Mesenchymal stem cell (in vitro differentiated cells and primary cell): ENCODE results near the gene RFX3.

ENCODE experiments used
- DNase-seq: peaks from one replicate; pipeline ENCODE4 v3.0.0-alpha.2; 2013
- H2AFZ ChIP-seq: one replicate; pipeline ENCODE4 v1.6.1; 2013; ENCODE audit warnings: low read depth, mild to moderate bottlenecking, control low read depth, inconsistent platforms, low read length, moderate library complexity
- H2AK5ac ChIP-seq: 2 replicates; pipeline ENCODE4 v1.6.1; 2013; ENCODE audit warnings: low read length, moderate library complexity, mild to moderate bottlenecking, inconsistent platforms; ENCODE audit not compliant: severe bottlenecking
- H2BK120ac ChIP-seq: one replicate; pipeline ENCODE4 v1.6.1; 2013; ENCODE audit warnings: low read depth, mild to moderate bottlenecking, inconsistent platforms, low read length, moderate library complexity
- H2BK12ac ChIP-seq, 2 experiments: one replicate each; pipeline ENCODE4 v1.6.1; 2013; ENCODE audit warnings: inconsistent platforms in 2 of 2, low read length in 2 of 2, mild to moderate bottlenecking in 2 of 2, moderate library complexity in 2 of 2, control low read depth in 1 of 2
- H2BK15ac ChIP-seq: one replicate; pipeline ENCODE4 v1.6.1; 2013; ENCODE audit warnings: mild to moderate bottlenecking, low read depth, inconsistent platforms; ENCODE audit not compliant: poor library complexity, severe bottlenecking
- H2BK5ac ChIP-seq: 2 replicates; pipeline ENCODE4 v1.6.1; 2013; ENCODE audit warnings: low read depth, mild to moderate bottlenecking, low read length, control low read depth, inconsistent platforms; ENCODE audit not compliant: poor library complexity, severe bottlenecking
- H3K14ac ChIP-seq, 2 experiments: one replicate each; pipeline ENCODE4 v1.6.1; 2013; ENCODE audit warnings: inconsistent platforms in 2 of 2, low read length in 2 of 2, control low read depth in 1 of 2, mild to moderate bottlenecking in 1 of 2, moderate library complexity in 1 of 2
- H3K18ac ChIP-seq, 2 experiments: one replicate each; pipeline ENCODE4 v1.6.1; 2013; ENCODE audit warnings: inconsistent platforms in 2 of 2, low read length in 2 of 2, control low read depth in 1 of 2, low read depth in 1 of 2, mild to moderate bottlenecking in 1 of 2
- H3K23ac ChIP-seq, 2 experiments: one replicate each; pipeline ENCODE4 v1.6.1; 2013; ENCODE audit warnings: inconsistent platforms in 2 of 2, low read length in 2 of 2, mild to moderate bottlenecking in 2 of 2, moderate library complexity in 2 of 2, control low read depth in 1 of 2
- H3K27ac ChIP-seq: 2 replicates; pipeline ENCODE4 v1.5.1; 2013; ENCODE audit warnings: mild to moderate bottlenecking, moderate library complexity, low read length, control low read depth, inconsistent platforms; ENCODE audit not compliant: poor library complexity, severe bottlenecking
- H3K27me3 ChIP-seq, 2 experiments: 2 replicates each; pipeline versions ENCODE4 v1.6.1 to v1.7.0; 2013; ENCODE audit warnings: low read length in 2 of 2, mild to moderate bottlenecking in 2 of 2, moderate library complexity in 2 of 2, control low read depth in 1 of 2, inconsistent platforms in 1 of 2; ENCODE audit not compliant: control insufficient read depth in 1 of 2, insufficient read depth in 1 of 2
- H3K36me3 ChIP-seq, 2 experiments: 2 replicates each; pipeline versions ENCODE4 v1.6.1 to v1.7.0; 2013; ENCODE audit warnings: low read length in 2 of 2, control low read depth in 1 of 2, inconsistent platforms in 1 of 2, low read depth in 1 of 2, mild to moderate bottlenecking in 1 of 2; ENCODE audit not compliant: insufficient read depth in 2 of 2, control insufficient read depth in 1 of 2
- H3K4ac ChIP-seq, 2 experiments: one replicate each; pipeline ENCODE4 v1.6.1; 2013; ENCODE audit warnings: inconsistent platforms in 2 of 2, low read length in 2 of 2, mild to moderate bottlenecking in 2 of 2, moderate library complexity in 2 of 2, control low read depth in 1 of 2, low read depth in 1 of 2
- H3K4me1 ChIP-seq: 2 replicates; pipeline ENCODE4 v1.6.1; 2013; ENCODE audit warnings: low read depth, low read length, control low read depth; ENCODE audit not compliant: control insufficient read depth, insufficient read depth
- H3K4me2 ChIP-seq: 2 replicates; pipeline ENCODE4 v1.6.1; 2013; ENCODE audit warnings: low read length, mild to moderate bottlenecking, inconsistent platforms; ENCODE audit not compliant: poor library complexity, severe bottlenecking
- H3K4me3 ChIP-seq, 2 experiments: 2 replicates each; pipeline versions ENCODE4 v1.5.1 to v1.7.0; 2013; ENCODE audit warnings: low read length in 2 of 2, mild to moderate bottlenecking in 2 of 2, control low read depth in 1 of 2, low read depth in 1 of 2; ENCODE audit not compliant: insufficient read depth in 1 of 2
- H3K79me1 ChIP-seq: replicated peaks from 2 replicates; pipeline ENCODE4 v1.6.1; 2013; ENCODE audit warnings: mild to moderate bottlenecking, control low read depth, low read length, inconsistent platforms; ENCODE audit not compliant: poor library complexity, severe bottlenecking
- H3K9ac ChIP-seq: 2 replicates; pipeline ENCODE4 v1.7.0; 2013; ENCODE audit warnings: mild to moderate bottlenecking, low read length, moderate library complexity
- H3K9me3 ChIP-seq: 2 replicates; pipeline ENCODE4 v1.7.0; 2013; ENCODE audit warnings: mild to moderate bottlenecking, low read length; ENCODE audit not compliant: control insufficient read depth
- H4K8ac ChIP-seq: one replicate; pipeline ENCODE4 v1.6.1; 2013; ENCODE audit warnings: inconsistent platforms, mild to moderate bottlenecking, low read length, moderate library complexity
- H4K91ac ChIP-seq: one replicate; pipeline ENCODE4 v1.6.1; 2013; ENCODE audit warnings: mild to moderate bottlenecking, low read length, inconsistent platforms
- WGBS: methylation state at CpG from one replicate; pipeline ENCODE4 v1.1.7; 2013; ENCODE audit warnings: mixed read lengths; 5-methylcytosine and 5-hydroxymethylcytosine counted together

Gene RFX3

GRCh38 chr9:3299872-3300271 is 225.9 kb downstream of the RFX3 start:
- no peak overlapping the region for H3K18ac ChIP-seq
- 84% methylated on average over 1 of the region's 2 CpGs for WGBS

GRCh38 chr9:3296536-3296935 is 229.3 kb downstream of the RFX3 start:
- WGBS = 88% methylated on average over 3 of the region's 4 CpGs
- Histone ChIP-seq H2BK5ac (no peak overlapping the region), H2BK12ac (no peak overlapping the region)

More at GRCh38 chr9:3299872-3300271, 225.9 kb downstream of the RFX3 start:
- Histone ChIP-seq H2AK5ac (no peak overlapping the region), H3K27me3 (no peaks in the 10 kb centered on the region), H3K79me1 (no peaks in the 10 kb centered on the region), H2BK12ac (no peak overlapping the region), H3K4ac (no peak overlapping the region), H3K27ac (no peak overlapping the region), H4K91ac (no peak overlapping the region), H3K4me1 (no peaks in the 10 kb centered on the region), H3K4me3 (no peak overlapping the region), H3K9ac (no peak overlapping the region), H2AFZ (no peak overlapping the region), H4K8ac (no peak overlapping the region), H3K9me3 (no peaks in the 10 kb centered on the region), H2BK15ac (no peak overlapping the region), H3K4me2 (no peak overlapping the region), H3K23ac (no peak overlapping the region), H3K36me3 (no peaks in the 10 kb centered on the region), H3K14ac (no peak overlapping the region), H2BK5ac (no peak overlapping the region), H2BK120ac (no peak overlapping the region)
- no peak for DNase-seq

GRCh38 chr9:3292311-3292710 is 233.5 kb downstream of the RFX3 start:
- H3K27ac ChIP-seq = no peak overlapping the region
- peaks cover 0 to 5% of the 10 kb centered on the region in 2 experiments for H3K36me3 ChIP-seq
- H3K4me2 ChIP-seq = no peak overlapping the region
- no peak overlapping the region for H3K18ac ChIP-seq
- no peak overlapping the region for H2AK5ac ChIP-seq
- H3K79me1 ChIP-seq = no peaks in the 10 kb centered on the region
- no peaks in the 10 kb centered on the region for H3K27me3 ChIP-seq
- H2BK12ac ChIP-seq = no peak overlapping the region
- no peak for DNase-seq
- no peak overlapping the region for H3K4ac ChIP-seq
- no peak overlapping the region for H3K9ac ChIP-seq
- H2BK120ac ChIP-seq = no peak overlapping the region
- H4K91ac ChIP-seq = no peak overlapping the region
- H2BK5ac ChIP-seq = no peak overlapping the region
- no peak overlapping the region for H2AFZ ChIP-seq
- H3K4me3 ChIP-seq = no peak overlapping the region
- H2BK15ac ChIP-seq = no peak overlapping the region
- peaks cover 9% of the 10 kb centered on the region for H3K9me3 ChIP-seq
- H3K4me1 ChIP-seq = no peaks in the 10 kb centered on the region
- no peak overlapping the region for H3K23ac ChIP-seq
- no peak overlapping the region for H4K8ac ChIP-seq
- no peak overlapping the region for H3K14ac ChIP-seq

More at GRCh38 chr9:3296536-3296935, 229.3 kb downstream of the RFX3 start:
- Histone ChIP-seq H3K27ac (no peak overlapping the region), H3K18ac (no peak overlapping the region), H3K4me3 (no peak overlapping the region), H3K27me3 (no peaks in the 10 kb centered on the region), H4K8ac (no peak overlapping the region), H3K79me1 (no peaks in the 10 kb centered on the region), H3K23ac (no peak overlapping the region), H3K9ac (no peak overlapping the region), H3K4ac (no peak overlapping the region), H3K36me3 (no peaks in the 10 kb centered on the region), H4K91ac (no peak overlapping the region), H3K4me1 (no peaks in the 10 kb centered on the region), H3K4me2 (no peak overlapping the region), H2AK5ac (no peak overlapping the region), H3K14ac (no peak overlapping the region), H2AFZ (no peak overlapping the region), H2BK120ac (no peak overlapping the region), H3K9me3 (no peaks in the 10 kb centered on the region), H2BK15ac (no peak overlapping the region)
- DNase-seq = no peak

GRCh38 chr9:3290231-3290840 is 235.5 kb downstream of the RFX3 start:
- H3K4me3 ChIP-seq = no peak overlapping the region
- no peak overlapping the region for H3K14ac ChIP-seq
- H2AFZ ChIP-seq = no peak overlapping the region
- no peak overlapping the region for H4K91ac ChIP-seq
- no peaks in the 10 kb centered on the region for H3K27me3 ChIP-seq
- H3K4ac ChIP-seq = no peak overlapping the region
- no peak overlapping the region for H3K4me2 ChIP-seq
- no peak overlapping the region for H3K9ac ChIP-seq
- WGBS = 61% methylated on average over 3 of the region's 5 CpGs
- H3K9me3 ChIP-seq = peaks cover 16% of the 10 kb centered on the region
- no peak overlapping the region for H2BK120ac ChIP-seq
- no peak overlapping the region for H4K8ac ChIP-seq
- no peak overlapping the region for H3K27ac ChIP-seq
- DNase-seq = no peak
- no peak overlapping the region for H3K23ac ChIP-seq
- no peak overlapping the region for H2BK12ac ChIP-seq
- no peaks in the 10 kb centered on the region for H3K79me1 ChIP-seq
- peaks cover 0 to 9% of the 10 kb centered on the region in 2 experiments for H3K36me3 ChIP-seq
- no peak overlapping the region for H2BK5ac ChIP-seq
- no peak overlapping the region for H3K18ac ChIP-seq
- no peak overlapping the region for H2BK15ac ChIP-seq
- H3K4me1 ChIP-seq = no peaks in the 10 kb centered on the region
- H2AK5ac ChIP-seq = no peak overlapping the region
